HepG2 (cell line): ENCODE measurements around the gene ATP8A1. TPM values are rescaled to one million over a fixed set of nuclear protein-coding genes. Genes with fewer than 3 reads are reported as not detected.
A peak's percentile ranks its signal among the peaks of the same experiment; 100 is the strongest.

Experiments used
- JUND ChIP-seq: sonication (generic); formaldehyde crosslinking; IDR thresholded peaks from 2 replicates; pipeline ENCODE4 v1.8.0; 2022; ENCODE audit warnings: mild to moderate bottlenecking, missing genetic modification reagents
- MTF2 ChIP-seq: sonication (generic); formaldehyde crosslinking; IDR thresholded peaks from 2 replicates; pipeline ENCODE4 v1.5.0; 2020; ENCODE audit warnings: missing genetic modification reagents, borderline replicate concordance
- NFE2 ChIP-seq: sonication (generic); formaldehyde crosslinking; IDR thresholded peaks from 2 replicates; pipeline ENCODE4 v1.4.0; 2020; ENCODE audit warnings: missing genetic modification reagents
- NFE2L2 ChIP-seq: fragments of 150-350 bp; IDR thresholded peaks from 2 replicates; pipeline ENCODE4 v1.6.1; 2014; ENCODE audit warnings: low read length
- NONO ChIP-seq, 2 experiments: fragments of 450-650 bp in 1 of 2; sonication (generic) in 1 of 2; formaldehyde crosslinking in 1 of 2; IDR thresholded peaks in 1 of 2; conservative IDR thresholded peaks in 1 of 2; 2 replicates each; pipeline versions ENCODE4 v1.6.1 to v1.8.0; 2017 to 2022; ENCODE audit warnings: mild to moderate bottlenecking in 1 of 2, missing genetic modification reagents in 1 of 2, moderate library complexity in 1 of 2
- POLR2AphosphoS2 ChIP-seq: IDR thresholded peaks from 2 replicates; pipeline ENCODE4 v1.6.1; 2011; ENCODE audit warnings: low read depth, low read length, improper control_type of control experiment
- ZBTB3 ChIP-seq: sonication (generic); formaldehyde crosslinking; IDR thresholded peaks from 2 replicates; pipeline ENCODE4 v1.4.0; 2020; ENCODE audit warnings: low read depth, mild to moderate bottlenecking, moderate library complexity, missing genetic modification reagents, borderline replicate concordance
- ZFAT ChIP-seq: sonication (generic); formaldehyde crosslinking; conservative IDR thresholded peaks from 2 replicates; pipeline ENCODE4 v1.8.1; 2023; ENCODE audit warnings: missing genetic modification reagents, inconsistent platforms
- ZNF343 ChIP-seq: sonication (generic); formaldehyde crosslinking; IDR thresholded peaks from 2 replicates; pipeline ENCODE4 v1.4.0; 2020; ENCODE audit warnings: mild to moderate bottlenecking, missing genetic modification reagents
- ZNF350 ChIP-seq: sonication (generic); formaldehyde crosslinking; IDR thresholded peaks from 2 replicates; pipeline ENCODE4 v1.4.0; 2020; ENCODE audit warnings: mild to moderate bottlenecking, low read depth, missing genetic modification reagents, borderline replicate concordance
- ZNF660 ChIP-seq: sonication (generic); formaldehyde crosslinking; IDR thresholded peaks from 2 replicates; pipeline ENCODE4 v1.5.1; 2020; ENCODE audit warnings: mild to moderate bottlenecking, low read depth, missing genetic modification reagents, borderline replicate concordance
- ZNF674 ChIP-seq: sonication (generic); formaldehyde crosslinking; IDR thresholded peaks from 2 replicates; pipeline ENCODE4 v1.5.0; 2020; ENCODE audit warnings: low read depth, mild to moderate bottlenecking, missing genetic modification reagents
- ZNF766 ChIP-seq: sonication (generic); formaldehyde crosslinking; IDR thresholded peaks from 2 replicates; pipeline ENCODE4 v1.5.0; 2020; ENCODE audit warnings: missing genetic modification reagents, borderline replicate concordance
- ZNF780A ChIP-seq: sonication (generic); formaldehyde crosslinking; IDR thresholded peaks from 2 replicates; pipeline ENCODE4 v1.8.0; 2022; ENCODE audit warnings: mild to moderate bottlenecking, missing genetic modification reagents, moderate library complexity
- ZNF816 ChIP-seq: sonication (generic); formaldehyde crosslinking; IDR thresholded peaks from 2 replicates; pipeline ENCODE4 v1.8.0; 2022; ENCODE audit warnings: missing genetic modification reagents, mild to moderate bottlenecking, borderline replicate concordance
- polyA plus RNA-seq, 8 experiments: library from polyadenylated mRNA; depleted of rRNA in 3 of 8; stranded (reverse) in 7 of 8; unstranded in 1 of 8; fragments of >200 nt; fragmentation: Illumina TruSeq in 4 of 8; extraction: Trizol in 4 of 8; gene quantifications; 2 replicates each; pipeline versions ENCODE4 v1.2.1 to v1.2.3, GENCODE V29; 2011 to 2016; ENCODE audit warnings: low read depth in 4 of 8, missing spikeins in 1 of 8, mixed read lengths in 1 of 8; ENCODE audit not compliant: insufficient read depth in 1 of 8
- total RNA-seq, 5 experiments: library from RNA; depleted of rRNA; stranded (reverse); fragments of >200 nt; fragmentation: Illumina TruSeq; extraction: Trizol; gene quantifications; 2 replicates each; pipeline ENCODE4 v1.2.3, GENCODE V29; 2016; ENCODE audit warnings: low read depth in 1 of 5
- TF ChIP-seq, protein P1 (sequence below): sonication (generic); formaldehyde crosslinking; IDR thresholded peaks from 2 replicates; pipeline ENCODE4 v1.8.1; 2023; ENCODE audit warnings: missing genetic modification reagents, mild to moderate bottlenecking, borderline replicate concordance
- TF ChIP-seq, protein P2 (sequence below): sonication (generic); formaldehyde crosslinking; IDR thresholded peaks from 2 replicates; pipeline ENCODE4 v1.5.0; 2020; ENCODE audit warnings: mild to moderate bottlenecking, missing genetic modification reagents
- TF ChIP-seq, protein P3 (sequence below): IDR thresholded peaks from 2 replicates; pipeline ENCODE4 v1.6.1; 2016; ENCODE audit warnings: control low read depth
- TF ChIP-seq, protein P4 (sequence below): sonication (generic); formaldehyde crosslinking; IDR thresholded peaks from 2 replicates; pipeline ENCODE4 v1.4.0; 2020; ENCODE audit warnings: missing genetic modification reagents
- TF ChIP-seq, protein P5 (sequence below): sonication (generic); formaldehyde crosslinking; IDR thresholded peaks from 2 replicates; pipeline ENCODE4 v1.8.0; 2022; ENCODE audit warnings: mild to moderate bottlenecking, missing genetic modification reagents, borderline replicate concordance

Gene ATP8A1
- total and polyA plus RNA-seq, 2 of the 13 experiments (the other 11 are each of a cell fraction or from before 2014, with no cell fraction given), result 1.7 to 6.2 TPM

DNA sequence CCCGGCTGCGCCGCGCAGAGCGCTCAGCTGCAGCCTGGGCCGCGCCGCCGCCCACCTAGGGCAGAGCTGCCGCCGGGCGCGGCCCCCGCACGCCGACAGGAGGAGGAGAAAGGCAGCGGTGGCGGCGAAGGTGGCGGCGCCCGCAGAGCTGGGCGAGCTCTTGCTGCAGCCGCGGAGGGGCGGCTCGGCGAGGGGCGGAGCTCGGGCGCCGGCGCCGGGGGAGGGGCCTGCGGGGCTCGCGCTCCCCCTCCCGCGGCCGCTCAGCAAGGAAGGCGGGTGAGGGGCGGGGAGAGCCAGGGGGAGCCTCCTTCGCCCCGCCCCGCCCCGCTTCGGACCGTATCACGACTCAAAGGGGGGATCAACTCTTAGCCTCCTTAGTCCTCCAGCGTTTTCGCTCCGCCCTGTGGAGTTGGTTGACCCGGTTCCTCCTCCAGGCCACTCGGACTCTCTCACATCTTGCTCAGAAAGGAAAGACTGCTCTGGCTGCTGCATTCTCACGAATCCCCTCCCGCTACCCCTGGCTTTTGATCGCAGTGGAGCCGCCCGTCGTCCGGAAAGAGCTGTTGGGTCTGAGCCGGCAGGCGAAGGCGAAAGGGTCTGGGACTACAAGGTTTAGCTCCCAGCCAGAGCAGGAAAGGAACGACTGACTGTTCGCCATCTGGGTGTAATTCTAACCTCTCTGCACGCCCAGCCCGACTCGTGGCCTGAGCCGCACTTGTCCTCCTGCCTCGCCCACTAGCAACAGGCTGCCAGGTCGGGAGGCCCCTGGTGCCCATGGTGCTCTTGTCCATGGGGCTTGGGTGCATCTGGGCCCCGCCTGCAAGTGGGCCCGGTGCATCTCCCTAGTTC lies at the start of gene ATP8A1 (continued):
- TF ChIP-seq NONO (IDR thresholded peaks at IDR 0.05) (no peak), NONO (CRISPR knock-in tag; conservative IDR thresholded peaks at IDR 0.05) (peak; percentile 50), ZNF350 (peak; percentile 76; the same call in 1 of the 2 replicates), ZNF674 (CRISPR knock-in tag) (no peak), ZNF816 (CRISPR knock-in tag) (no peak), POLR2AphosphoS2 (no peak), ZBTB3 (CRISPR knock-in tag) (no peak), NFE2L2 (no peak), ZNF780A (CRISPR knock-in tag) (no peak), ZNF660 (CRISPR knock-in tag) (no peak), ZNF766 (0 out of 2 replicates have a peak, but pooled peaks have one; percentile 41), NFE2 (CRISPR knock-in tag) (no peak), MTF2 (CRISPR knock-in tag) (no peak), ZNF343 (CRISPR knock-in tag) (no peak), JUND (peak; percentile 21; the same call in 1 of the 2 replicates), ZFAT (CRISPR knock-in tag) (no peak)
- TF ChIP-seq, protein P1, sequence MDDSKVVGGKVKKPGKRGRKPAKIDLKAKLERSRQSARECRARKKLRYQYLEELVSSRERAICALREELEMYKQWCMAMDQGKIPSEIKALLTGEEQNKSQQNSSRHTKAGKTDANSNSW (CRISPR knock-in tag), result no peak
- TF ChIP-seq, protein P2, sequence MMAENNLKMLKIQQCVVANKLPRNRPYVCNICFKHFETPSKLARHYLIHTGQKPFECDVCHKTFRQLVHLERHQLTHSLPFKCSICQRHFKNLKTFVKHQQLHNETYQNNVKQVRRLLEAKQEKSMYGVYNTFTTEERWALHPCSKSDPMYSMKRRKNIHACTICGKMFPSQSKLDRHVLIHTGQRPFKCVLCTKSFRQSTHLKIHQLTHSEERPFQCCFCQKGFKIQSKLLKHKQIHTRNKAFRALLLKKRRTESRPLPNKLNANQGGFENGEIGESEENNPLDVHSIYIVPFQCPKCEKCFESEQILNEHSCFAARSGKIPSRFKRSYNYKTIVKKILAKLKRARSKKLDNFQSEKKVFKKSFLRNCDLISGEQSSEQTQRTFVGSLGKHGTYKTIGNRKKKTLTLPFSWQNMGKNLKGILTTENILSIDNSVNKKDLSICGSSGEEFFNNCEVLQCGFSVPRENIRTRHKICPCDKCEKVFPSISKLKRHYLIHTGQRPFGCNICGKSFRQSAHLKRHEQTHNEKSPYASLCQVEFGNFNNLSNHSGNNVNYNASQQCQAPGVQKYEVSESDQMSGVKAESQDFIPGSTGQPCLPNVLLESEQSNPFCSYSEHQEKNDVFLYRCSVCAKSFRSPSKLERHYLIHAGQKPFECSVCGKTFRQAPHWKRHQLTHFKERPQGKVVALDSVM (CRISPR knock-in tag), result no peak
- TF ChIP-seq, protein P3, sequence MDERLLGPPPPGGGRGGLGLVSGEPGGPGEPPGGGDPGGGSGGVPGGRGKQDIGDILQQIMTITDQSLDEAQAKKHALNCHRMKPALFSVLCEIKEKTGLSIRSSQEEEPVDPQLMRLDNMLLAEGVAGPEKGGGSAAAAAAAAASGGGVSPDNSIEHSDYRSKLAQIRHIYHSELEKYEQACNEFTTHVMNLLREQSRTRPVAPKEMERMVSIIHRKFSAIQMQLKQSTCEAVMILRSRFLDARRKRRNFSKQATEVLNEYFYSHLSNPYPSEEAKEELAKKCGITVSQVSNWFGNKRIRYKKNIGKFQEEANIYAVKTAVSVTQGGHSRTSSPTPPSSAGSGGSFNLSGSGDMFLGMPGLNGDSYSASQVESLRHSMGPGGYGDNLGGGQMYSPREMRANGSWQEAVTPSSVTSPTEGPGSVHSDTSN (CRISPR knock-in tag), result no peak
- TF ChIP-seq, protein P4, sequence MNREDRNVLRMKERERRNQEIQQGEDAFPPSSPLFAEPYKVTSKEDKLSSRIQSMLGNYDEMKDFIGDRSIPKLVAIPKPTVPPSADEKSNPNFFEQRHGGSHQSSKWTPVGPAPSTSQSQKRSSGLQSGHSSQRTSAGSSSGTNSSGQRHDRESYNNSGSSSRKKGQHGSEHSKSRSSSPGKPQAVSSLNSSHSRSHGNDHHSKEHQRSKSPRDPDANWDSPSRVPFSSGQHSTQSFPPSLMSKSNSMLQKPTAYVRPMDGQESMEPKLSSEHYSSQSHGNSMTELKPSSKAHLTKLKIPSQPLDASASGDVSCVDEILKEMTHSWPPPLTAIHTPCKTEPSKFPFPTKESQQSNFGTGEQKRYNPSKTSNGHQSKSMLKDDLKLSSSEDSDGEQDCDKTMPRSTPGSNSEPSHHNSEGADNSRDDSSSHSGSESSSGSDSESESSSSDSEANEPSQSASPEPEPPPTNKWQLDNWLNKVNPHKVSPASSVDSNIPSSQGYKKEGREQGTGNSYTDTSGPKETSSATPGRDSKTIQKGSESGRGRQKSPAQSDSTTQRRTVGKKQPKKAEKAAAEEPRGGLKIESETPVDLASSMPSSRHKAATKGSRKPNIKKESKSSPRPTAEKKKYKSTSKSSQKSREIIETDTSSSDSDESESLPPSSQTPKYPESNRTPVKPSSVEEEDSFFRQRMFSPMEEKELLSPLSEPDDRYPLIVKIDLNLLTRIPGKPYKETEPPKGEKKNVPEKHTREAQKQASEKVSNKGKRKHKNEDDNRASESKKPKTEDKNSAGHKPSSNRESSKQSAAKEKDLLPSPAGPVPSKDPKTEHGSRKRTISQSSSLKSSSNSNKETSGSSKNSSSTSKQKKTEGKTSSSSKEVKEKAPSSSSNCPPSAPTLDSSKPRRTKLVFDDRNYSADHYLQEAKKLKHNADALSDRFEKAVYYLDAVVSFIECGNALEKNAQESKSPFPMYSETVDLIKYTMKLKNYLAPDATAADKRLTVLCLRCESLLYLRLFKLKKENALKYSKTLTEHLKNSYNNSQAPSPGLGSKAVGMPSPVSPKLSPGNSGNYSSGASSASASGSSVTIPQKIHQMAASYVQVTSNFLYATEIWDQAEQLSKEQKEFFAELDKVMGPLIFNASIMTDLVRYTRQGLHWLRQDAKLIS (CRISPR knock-in tag), result no peak
- TF ChIP-seq, protein P5, sequence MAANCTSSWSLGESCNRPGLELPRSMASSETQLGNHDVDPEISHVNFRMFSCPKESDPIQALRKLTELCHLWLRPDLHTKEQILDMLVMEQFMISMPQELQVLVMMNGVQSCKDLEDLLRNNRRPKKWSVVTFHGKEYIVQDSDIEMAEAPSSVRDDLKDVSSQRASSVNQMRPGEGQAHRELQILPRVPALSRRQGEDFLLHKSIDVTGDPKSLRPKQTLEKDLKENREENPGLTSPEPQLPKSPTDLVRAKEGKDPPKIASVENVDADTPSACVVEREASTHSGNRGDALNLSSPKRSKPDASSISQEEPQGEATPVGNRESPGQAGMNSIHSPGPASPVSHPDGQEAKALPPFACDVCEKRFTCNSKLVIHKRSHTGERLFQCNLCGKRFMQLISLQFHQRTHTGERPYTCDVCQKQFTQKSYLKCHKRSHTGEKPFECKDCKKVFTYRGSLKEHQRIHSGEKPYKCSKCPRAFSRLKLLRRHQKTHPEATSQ, result no peak
